Esophagus squamous epithelium (tissue), 4 donors: ENCODE measurements around the gene ENTR1.

Experiments used
- CTCF ChIP-seq, 6 experiments: fragments of 450-650 bp in 4 of 6; fragments of 200-600 bp in 2 of 6; sonication (generic) in 2 of 6; IDR thresholded peaks; one replicate each; pipeline ENCODE4 v1.5.1; 2016 to 2019; ENCODE audit warnings: antibody characterized with exemption in 6 of 6, mild to moderate bottlenecking in 4 of 6, moderate library complexity in 4 of 6
- POLR2A ChIP-seq, 4 donors: fragments of 450-650 bp; IDR thresholded peaks; one replicate each; pipeline ENCODE4 v1.6.1; 2017; ENCODE audit warnings: antibody characterized with exemption in 4 of 4, mild to moderate bottlenecking in 4 of 4, moderate library complexity in 3 of 4

DNA sequence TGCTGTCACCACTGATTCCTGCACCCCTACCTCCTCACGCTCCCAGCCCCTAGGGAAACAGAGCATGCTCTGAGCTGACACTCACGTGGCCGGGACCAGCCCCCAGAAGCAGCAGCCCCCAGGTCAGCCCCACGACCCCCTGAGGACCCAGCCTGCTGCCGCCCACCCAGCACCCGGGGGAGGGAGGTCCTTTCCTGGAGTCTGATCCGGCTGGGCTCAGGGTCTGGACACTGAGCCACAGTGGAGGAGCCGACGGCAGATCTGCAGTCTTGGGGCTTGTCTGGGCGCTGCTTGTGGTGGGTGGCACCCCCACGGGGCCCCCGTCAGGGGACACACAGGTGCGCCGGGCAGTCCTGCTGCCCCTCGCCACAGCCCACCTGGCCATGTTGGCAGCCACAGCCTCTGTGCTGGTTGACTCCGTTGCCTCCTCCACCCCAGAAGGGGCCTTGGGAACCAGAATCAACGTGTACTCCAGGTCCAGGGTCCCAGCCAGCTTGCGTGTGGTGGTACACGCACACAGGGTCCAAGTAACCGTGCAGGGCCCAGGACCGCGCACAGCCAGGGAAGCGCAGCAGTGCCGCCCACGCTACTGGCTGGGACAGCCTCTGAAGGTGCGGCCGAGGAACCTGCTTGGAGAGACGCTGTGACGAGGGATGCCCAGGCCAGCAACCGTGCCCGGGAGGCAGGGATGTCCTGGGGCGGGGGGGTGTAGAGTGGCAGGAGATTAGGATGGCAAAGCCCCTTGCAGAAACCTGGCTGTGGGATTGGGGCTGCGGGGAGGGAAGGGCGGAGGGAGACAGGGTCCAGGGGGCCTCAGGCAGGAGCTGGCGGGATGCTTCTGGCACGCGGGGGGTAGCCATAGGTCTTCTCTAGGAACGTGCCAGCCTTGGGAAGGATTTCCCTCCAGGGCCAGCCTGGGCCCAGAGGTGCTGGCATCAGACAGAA lies 50.4 kb downstream of the ENTR1 start:
- no peak for TF ChIP-seq CTCF (IDR thresholded peaks at IDR 0.05)
- TF ChIP-seq POLR2A (IDR thresholded peaks at IDR 0.05) = no peak
